Measurements from ENCODE around the gene TNKS1BP1.

DNA sequence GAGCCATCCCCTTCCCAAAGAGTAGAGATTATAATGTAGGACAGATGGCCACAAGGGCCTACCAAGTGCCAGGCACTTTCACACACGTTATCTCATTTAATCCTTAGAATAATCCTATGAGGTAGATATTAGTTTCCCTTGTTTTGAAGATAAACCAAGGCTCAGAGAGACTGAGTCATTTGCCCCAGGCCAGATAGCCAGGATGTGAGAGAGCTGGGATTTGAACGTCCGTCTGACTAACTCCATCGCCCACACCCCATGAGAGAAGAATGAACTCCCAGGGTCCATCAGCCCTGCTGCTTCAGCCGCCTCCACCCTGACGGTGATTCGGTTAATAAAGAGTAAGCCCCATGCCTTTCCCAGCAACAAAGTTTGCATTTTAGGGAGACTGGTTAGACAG is 45.5 kb upstream of the TNKS1BP1 start:
- TF ChIP-seq, protein P1, sequence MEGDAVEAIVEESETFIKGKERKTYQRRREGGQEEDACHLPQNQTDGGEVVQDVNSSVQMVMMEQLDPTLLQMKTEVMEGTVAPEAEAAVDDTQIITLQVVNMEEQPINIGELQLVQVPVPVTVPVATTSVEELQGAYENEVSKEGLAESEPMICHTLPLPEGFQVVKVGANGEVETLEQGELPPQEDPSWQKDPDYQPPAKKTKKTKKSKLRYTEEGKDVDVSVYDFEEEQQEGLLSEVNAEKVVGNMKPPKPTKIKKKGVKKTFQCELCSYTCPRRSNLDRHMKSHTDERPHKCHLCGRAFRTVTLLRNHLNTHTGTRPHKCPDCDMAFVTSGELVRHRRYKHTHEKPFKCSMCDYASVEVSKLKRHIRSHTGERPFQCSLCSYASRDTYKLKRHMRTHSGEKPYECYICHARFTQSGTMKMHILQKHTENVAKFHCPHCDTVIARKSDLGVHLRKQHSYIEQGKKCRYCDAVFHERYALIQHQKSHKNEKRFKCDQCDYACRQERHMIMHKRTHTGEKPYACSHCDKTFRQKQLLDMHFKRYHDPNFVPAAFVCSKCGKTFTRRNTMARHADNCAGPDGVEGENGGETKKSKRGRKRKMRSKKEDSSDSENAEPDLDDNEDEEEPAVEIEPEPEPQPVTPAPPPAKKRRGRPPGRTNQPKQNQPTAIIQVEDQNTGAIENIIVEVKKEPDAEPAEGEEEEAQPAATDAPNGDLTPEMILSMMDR (IDR thresholded peaks at IDR 0.05 in 4 of 5, conservative IDR thresholded peaks at IDR 0.05 in 1 of 5): no peak
- TF ChIP-seq POLR2A (IDR thresholded peaks at IDR 0.05): no peak

All from gastrocnemius medialis (tissue), 4 donors.